Vagina (tissue), 2 donors: ENCODE data around the gene GSTT4. TPM values are rescaled to one million over a fixed set of nuclear protein-coding genes. Genes with fewer than 3 reads are reported as not detected.
"Not testable (repeated sequence)": the region's sequence is repeated elsewhere in the genome, so short reads cannot be mapped to it uniquely, and the experiment has no call there.

ENCODE experiments used
- DNase-seq, 2 donors: peaks; one replicate each; pipeline ENCODE4 v3.0.0-alpha.2; 2017; ENCODE audit errors: extremely low spot score in 2 of 2
- H3K27ac ChIP-seq: fragments of 200-600 bp; sonication (generic); one replicate; pipeline ENCODE4 v1.5.1; 2019
- H3K27me3 ChIP-seq: fragments of 200-600 bp; sonication (generic); one replicate; pipeline ENCODE4 v1.5.1; 2019
- H3K36me3 ChIP-seq, 2 donors: fragments of 200-600 bp; sonication (generic); one replicate each; pipeline ENCODE4 v1.5.1; 2017 to 2019
- H3K4me1 ChIP-seq: fragments of 200-600 bp; sonication (generic); one replicate; pipeline ENCODE4 v1.5.1; 2019
- H3K4me3 ChIP-seq, 2 donors: fragments of 200-600 bp; sonication (generic); 1 replicate in 1 of 2; 2 replicates in 1 of 2; pipeline ENCODE4 v1.5.1; 2016 to 2019
- H3K9me3 ChIP-seq: fragments of 200-600 bp; sonication (generic); one replicate; pipeline ENCODE4 v1.5.1; 2019
- POLR2A ChIP-seq, 2 donors: fragments of 450-650 bp; IDR thresholded peaks; one replicate each; pipeline ENCODE4 v1.6.1; 2017; ENCODE audit warnings: antibody characterized with exemption in 2 of 2, mild to moderate bottlenecking in 2 of 2, moderate library complexity in 2 of 2
- POLR2AphosphoS5 ChIP-seq, 2 donors: sonication (generic); formaldehyde crosslinking; IDR thresholded peaks; one replicate each; pipeline ENCODE4 v1.9.0; 2017; ENCODE audit warnings: antibody characterized with exemption in 2 of 2, mild to moderate bottlenecking in 2 of 2, low read depth in 1 of 2; ENCODE audit not compliant: insufficient read depth in 1 of 2
- intact Hi-C: fragments of 100-400 bp; cut with DNase I; formaldehyde crosslinking; loops from one replicate; pipeline ENCODE4 v1.15.1; 2023
- total RNA-seq: library from RNA; depleted of rRNA; stranded (reverse); fragments of >200 nt; gene quantifications from one replicate; pipeline ENCODE4 v1.2.3, GENCODE V29; 2016
- TF ChIP-seq, protein P1 (sequence below), 3 experiments: fragments of 450-650 bp in 2 of 3; fragments of 200-600 bp in 1 of 3; sonication (generic) in 1 of 3; IDR thresholded peaks; one replicate each; pipeline ENCODE4 v1.5.1; 2017 to 2019; ENCODE audit warnings: antibody characterized with exemption in 3 of 3, mild to moderate bottlenecking in 2 of 3, moderate library complexity in 2 of 3

The GSTT4 gene
- total RNA-seq, 1 donor from 2014 or later, result not detected

DNA sequence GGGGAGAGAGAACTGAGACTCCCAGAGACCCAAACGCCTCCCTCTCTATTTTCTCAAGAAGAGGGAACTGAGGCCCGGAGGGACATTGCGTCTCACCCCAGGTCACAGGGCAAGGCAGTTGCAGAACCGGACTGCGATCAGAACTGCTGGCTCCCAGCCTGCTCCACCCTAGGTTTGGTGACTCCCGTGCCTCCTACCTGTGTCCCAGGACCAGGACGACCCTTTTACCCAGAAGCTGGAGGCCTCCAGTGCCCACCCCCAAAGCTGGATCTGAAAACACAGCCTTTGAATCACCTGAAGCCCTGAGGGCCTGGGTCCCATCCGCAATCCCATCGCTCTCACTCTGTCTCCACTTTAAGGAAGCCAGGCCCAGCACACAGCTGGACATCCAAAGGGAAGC, 1.4 kb downstream of the GSTT4 start:
- no peaks in the 10 kb centered on the region for H3K9me3 ChIP-seq
- H3K27me3 ChIP-seq, result no peaks in the 10 kb centered on the region
- intact Hi-C loops, result no loop called here
- no peaks in the 10 kb centered on the region for H3K36me3 ChIP-seq
- no peak for DNase-seq
- H3K27ac ChIP-seq, result no peak overlapping the region
- TF ChIP-seq POLR2A (IDR thresholded peaks at IDR 0.05), result no peak
- TF ChIP-seq, protein P1, sequence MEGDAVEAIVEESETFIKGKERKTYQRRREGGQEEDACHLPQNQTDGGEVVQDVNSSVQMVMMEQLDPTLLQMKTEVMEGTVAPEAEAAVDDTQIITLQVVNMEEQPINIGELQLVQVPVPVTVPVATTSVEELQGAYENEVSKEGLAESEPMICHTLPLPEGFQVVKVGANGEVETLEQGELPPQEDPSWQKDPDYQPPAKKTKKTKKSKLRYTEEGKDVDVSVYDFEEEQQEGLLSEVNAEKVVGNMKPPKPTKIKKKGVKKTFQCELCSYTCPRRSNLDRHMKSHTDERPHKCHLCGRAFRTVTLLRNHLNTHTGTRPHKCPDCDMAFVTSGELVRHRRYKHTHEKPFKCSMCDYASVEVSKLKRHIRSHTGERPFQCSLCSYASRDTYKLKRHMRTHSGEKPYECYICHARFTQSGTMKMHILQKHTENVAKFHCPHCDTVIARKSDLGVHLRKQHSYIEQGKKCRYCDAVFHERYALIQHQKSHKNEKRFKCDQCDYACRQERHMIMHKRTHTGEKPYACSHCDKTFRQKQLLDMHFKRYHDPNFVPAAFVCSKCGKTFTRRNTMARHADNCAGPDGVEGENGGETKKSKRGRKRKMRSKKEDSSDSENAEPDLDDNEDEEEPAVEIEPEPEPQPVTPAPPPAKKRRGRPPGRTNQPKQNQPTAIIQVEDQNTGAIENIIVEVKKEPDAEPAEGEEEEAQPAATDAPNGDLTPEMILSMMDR (IDR thresholded peaks at IDR 0.05), result no peak
- no peak for TF ChIP-seq POLR2AphosphoS5 (IDR thresholded peaks at IDR 0.05; ENCODE audit: insufficient read depth in 1 of 2, low read depth in 1 of 2)
- no peak overlapping the region for H3K4me3 ChIP-seq
- no peaks in the 10 kb centered on the region for H3K4me1 ChIP-seq

DNA sequence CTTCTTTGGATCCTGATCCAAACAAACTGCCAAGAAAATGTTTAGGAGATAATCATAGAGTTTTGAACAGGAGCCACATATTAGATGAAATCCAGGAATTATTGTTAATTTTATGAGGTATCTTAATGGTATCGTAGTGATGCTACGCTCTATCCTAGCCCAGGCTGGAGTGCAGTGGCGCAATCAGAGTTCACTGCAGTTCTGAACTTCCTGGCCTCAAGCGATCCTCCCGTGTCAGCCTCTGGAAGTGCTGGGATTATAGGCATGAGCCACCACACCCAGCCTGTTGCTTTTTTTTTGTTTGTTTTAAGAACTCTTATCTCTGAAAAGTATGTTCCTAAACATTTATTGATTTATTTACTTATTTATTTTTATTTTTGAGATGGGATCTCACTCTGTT, 2.4 kb downstream of the GSTT4 start:
- H3K27me3 ChIP-seq, result no peaks in the 10 kb centered on the region
- H3K36me3 ChIP-seq, result no peaks in the 10 kb centered on the region
- no peak for DNase-seq
- no peaks in the 10 kb centered on the region for H3K9me3 ChIP-seq
- H3K27ac ChIP-seq, result no peak overlapping the region
- H3K4me1 ChIP-seq, result no peaks in the 10 kb centered on the region
- no peak for TF ChIP-seq POLR2AphosphoS5 (IDR thresholded peaks at IDR 0.05; ENCODE audit: insufficient read depth in 1 of 2, low read depth in 1 of 2)
- no peak for TF ChIP-seq POLR2A (IDR thresholded peaks at IDR 0.05)
- TF ChIP-seq, protein P1 (IDR thresholded peaks at IDR 0.05), result no peak
- H3K4me3 ChIP-seq, result no peak overlapping the region
- intact Hi-C loops, result no loop called here

DNA sequence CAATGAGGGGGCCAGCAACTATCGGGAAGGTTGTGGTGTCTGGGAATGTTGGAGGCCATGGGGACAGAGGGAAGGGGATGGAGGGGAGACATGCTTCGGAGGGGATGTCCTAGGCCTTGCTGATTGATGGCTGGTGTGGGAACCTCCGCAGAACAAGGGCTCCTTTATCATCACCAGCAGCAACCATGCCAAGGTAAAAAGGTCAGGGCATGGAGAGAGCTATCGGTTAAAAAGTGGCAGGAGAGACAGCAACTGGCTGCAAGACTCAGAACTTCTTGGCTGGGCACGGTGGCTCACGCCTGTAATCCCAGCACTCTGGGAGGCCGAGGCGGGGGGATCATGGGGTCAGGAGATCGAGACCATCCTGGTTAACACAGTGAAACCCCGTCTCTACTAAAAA, 3.0 kb downstream of the GSTT4 start:
- H3K4me3 ChIP-seq, result no peak overlapping the region
- no peak overlapping the region for H3K27ac ChIP-seq
- no peaks in the 10 kb centered on the region for H3K9me3 ChIP-seq
- no peak for DNase-seq
- no peaks in the 10 kb centered on the region for H3K4me1 ChIP-seq
- no peaks in the 10 kb centered on the region for H3K27me3 ChIP-seq
- no peaks in the 10 kb centered on the region for H3K36me3 ChIP-seq
- TF ChIP-seq, protein P1 (IDR thresholded peaks at IDR 0.05), result no peak
- no peak for TF ChIP-seq POLR2AphosphoS5 (IDR thresholded peaks at IDR 0.05; ENCODE audit: insufficient read depth in 1 of 2, low read depth in 1 of 2)
- intact Hi-C loops, result no loop called here

DNA sequence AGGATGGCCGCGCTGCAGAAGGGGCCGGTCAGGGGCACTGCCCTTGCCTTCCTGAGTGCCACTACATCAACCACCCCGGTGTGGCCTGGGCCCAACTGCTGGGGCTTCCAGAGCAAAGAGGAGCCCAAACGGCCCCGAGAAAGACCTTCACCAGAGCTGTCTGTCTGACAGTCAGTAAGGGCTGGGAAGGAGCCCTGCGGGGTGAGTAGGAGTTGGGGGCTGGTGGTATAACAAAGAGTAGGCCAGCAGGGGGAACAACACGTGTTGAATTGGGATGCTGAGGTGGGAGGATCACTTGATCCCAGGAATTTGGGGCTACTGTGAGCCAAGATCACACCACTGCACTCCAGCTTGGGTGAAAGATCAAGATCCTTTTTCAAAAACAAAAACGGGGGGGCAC, 3.9 kb downstream of the GSTT4 start:
- Histone ChIP-seq H3K9me3 (no peaks in the 10 kb centered on the region), H3K27me3 (no peaks in the 10 kb centered on the region), H3K4me1 (no peaks in the 10 kb centered on the region), H3K27ac (no peak overlapping the region), H3K36me3 (no peaks in the 10 kb centered on the region), H3K4me3 (no peak overlapping the region)
- no peak for DNase-seq
- TF ChIP-seq POLR2AphosphoS5 (IDR thresholded peaks at IDR 0.05; ENCODE audit: insufficient read depth in 1 of 2, low read depth in 1 of 2) (no peak), POLR2A (IDR thresholded peaks at IDR 0.05) (no peak)
- TF ChIP-seq, protein P1 (IDR thresholded peaks at IDR 0.05), result no peak
- intact Hi-C loops, result no loop called here

DNA sequence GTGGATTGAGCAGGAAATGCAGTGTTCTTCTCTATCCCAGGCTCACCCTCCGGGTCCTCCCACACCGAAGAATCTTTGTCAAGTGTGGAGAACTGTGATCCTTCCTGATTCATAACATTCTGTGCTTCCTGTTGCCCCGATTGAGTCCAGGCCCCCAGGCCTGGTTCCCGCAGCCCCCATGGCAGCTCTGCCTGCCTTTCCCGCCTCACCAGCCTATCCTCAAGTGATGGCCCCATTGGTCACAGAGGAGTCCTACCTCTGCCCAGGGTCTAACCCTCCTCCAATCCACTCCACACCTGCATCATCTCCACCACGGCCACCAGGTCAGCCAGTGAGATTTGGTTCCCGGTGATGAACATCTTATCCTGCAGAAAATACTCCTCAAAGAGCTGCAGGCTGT, 5.5 kb downstream of the GSTT4 start:
- H3K36me3 ChIP-seq, H3K9me3 ChIP-seq, H3K4me3 ChIP-seq, DNase-seq, H3K27me3 ChIP-seq, H3K4me1 ChIP-seq, H3K27ac ChIP-seq, intact Hi-C loops: not testable (repeated sequence)

DNA sequence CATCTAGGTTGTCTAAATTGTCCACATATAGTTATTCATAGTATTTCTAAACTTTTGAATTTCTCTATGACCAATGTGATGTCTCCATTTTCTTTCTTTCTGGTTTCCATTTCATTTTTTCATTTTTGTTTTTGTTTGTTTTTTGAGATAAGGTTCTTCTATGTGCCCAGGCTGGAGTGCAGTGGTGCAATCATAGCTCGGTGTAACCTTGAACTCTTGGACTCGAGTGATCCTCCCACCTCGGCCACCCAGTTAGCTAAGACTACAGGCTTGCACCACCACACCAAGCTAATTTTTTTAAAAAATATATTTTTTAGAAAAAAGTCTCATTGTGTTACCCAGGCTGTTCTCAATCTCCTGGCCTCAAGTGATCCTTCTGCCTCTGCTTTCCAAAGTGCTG, 8.2 kb downstream of the GSTT4 start:
- H3K4me1 ChIP-seq, result no peaks in the 10 kb centered on the region
- H3K4me3 ChIP-seq, result no peak overlapping the region
- no peaks in the 10 kb centered on the region for H3K36me3 ChIP-seq
- intact Hi-C loops, result no loop called here
- no peak for DNase-seq
- no peak overlapping the region for H3K27ac ChIP-seq
- TF ChIP-seq, protein P1 (IDR thresholded peaks at IDR 0.05), result no peak
- no peak for TF ChIP-seq POLR2AphosphoS5 (IDR thresholded peaks at IDR 0.05; ENCODE audit: insufficient read depth in 1 of 2, low read depth in 1 of 2)
- TF ChIP-seq POLR2A (IDR thresholded peaks at IDR 0.05), result no peak
- no peaks in the 10 kb centered on the region for H3K27me3 ChIP-seq
- H3K9me3 ChIP-seq, result no peaks in the 10 kb centered on the region

DNA sequence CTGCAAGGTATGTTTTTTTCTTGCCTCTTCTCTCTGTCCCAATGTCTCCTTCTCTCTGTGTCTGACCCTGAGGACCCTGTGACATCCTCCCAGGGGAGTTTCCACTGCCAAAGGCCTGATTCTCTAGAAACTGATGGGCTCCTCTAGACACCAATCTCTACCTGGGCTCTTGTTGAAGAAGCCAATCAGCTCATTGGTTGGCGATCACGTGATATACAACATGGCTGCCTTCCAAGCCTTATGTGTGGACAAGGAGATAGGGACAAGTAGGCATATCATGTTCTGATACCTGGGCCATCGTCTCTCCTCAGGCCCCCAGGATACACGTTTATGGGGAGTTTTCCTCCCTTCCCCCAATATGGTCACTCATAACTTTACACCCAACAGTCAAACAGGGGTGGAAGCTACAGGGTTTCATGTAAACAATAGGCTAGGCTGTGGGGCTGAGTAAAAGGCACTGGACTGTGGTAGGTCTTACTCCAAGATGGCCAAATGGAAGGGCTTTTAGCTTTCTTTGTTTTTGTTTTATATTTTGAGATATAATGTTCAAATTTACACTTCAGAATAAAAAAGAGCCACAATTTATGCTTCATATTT, 11.6 kb downstream of the GSTT4 start:
- H3K4me3 ChIP-seq, H3K36me3 ChIP-seq, intact Hi-C loops, H3K4me1 ChIP-seq, H3K27ac ChIP-seq, DNase-seq, H3K9me3 ChIP-seq, H3K27me3 ChIP-seq: not testable (repeated sequence)

DNA sequence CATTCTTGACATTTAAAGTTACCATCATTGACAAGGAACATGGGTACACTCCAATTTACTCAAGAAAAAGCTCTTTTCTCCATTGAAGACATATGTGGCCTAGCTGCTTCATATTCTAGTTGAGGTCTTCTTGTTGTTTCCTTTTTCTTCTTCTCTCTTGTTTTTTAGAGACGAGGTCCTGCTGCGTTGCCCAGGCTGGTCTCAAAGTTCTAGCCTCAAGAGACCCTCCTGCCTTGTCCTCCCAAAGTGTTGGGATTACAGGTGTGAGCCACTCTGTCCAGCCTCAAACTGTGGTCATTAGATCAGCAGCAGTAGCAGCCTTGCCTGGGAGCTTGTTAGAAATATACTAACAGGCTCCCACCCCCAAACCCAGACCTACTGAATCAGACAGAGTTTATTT, 12.2 kb downstream of the GSTT4 start:
- H3K36me3 ChIP-seq, H3K27me3 ChIP-seq, H3K4me1 ChIP-seq, H3K4me3 ChIP-seq, H3K9me3 ChIP-seq, H3K27ac ChIP-seq, intact Hi-C loops, DNase-seq: not testable (repeated sequence)
